ENCODE data around the gene OR10C1. TPM values are rescaled to one million over a fixed set of nuclear protein-coding genes. Genes with fewer than 3 reads are reported as not detected.

Gene OR10C1
- total RNA-seq, 1 experiment from 2014 or later: not detected

DNA sequence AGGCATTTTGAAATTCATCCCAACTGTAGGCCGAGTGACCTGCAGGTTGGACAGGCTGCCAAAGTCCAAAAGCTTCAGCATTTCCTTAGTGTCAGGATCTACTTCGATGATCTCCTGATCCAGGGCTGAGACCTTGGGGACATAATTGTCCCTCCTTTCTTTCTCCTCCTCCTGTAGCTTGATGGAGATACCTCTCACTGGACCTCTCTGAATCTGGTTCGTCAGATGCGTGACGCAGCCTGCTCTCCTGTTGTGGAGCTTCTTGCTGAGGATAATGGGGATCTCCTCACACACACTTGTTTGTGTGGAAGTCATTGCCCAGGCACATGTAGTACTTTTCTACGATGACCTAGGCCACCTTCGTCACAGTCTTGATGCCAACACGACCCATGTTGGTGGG, 50.2 kb downstream of the OR10C1 start:
- no TSS peak for BruUV-seq (replicated peaks)
- no peaks in the 10 kb centered on the region for H3K4me1 Mint-ChIP-seq (ENCODE audit: low read depth, unreplicated experiment)
- Histone ChIP-seq H3K9me3 (no peaks in the 10 kb centered on the region), H3K36me3 (ENCODE audit: control insufficient read depth, insufficient read depth, low read length) (no peaks in the 10 kb centered on the region), H3K4me1 (no peaks in the 10 kb centered on the region), H3K27me3 (replicated peaks; ENCODE audit: control insufficient read depth, insufficient read depth, low read length) (no peaks in the 10 kb centered on the region), H3K4me3 (ENCODE audit: low read depth, low read length) (no peak overlapping the region)
- TF ChIP-seq, protein P1, sequence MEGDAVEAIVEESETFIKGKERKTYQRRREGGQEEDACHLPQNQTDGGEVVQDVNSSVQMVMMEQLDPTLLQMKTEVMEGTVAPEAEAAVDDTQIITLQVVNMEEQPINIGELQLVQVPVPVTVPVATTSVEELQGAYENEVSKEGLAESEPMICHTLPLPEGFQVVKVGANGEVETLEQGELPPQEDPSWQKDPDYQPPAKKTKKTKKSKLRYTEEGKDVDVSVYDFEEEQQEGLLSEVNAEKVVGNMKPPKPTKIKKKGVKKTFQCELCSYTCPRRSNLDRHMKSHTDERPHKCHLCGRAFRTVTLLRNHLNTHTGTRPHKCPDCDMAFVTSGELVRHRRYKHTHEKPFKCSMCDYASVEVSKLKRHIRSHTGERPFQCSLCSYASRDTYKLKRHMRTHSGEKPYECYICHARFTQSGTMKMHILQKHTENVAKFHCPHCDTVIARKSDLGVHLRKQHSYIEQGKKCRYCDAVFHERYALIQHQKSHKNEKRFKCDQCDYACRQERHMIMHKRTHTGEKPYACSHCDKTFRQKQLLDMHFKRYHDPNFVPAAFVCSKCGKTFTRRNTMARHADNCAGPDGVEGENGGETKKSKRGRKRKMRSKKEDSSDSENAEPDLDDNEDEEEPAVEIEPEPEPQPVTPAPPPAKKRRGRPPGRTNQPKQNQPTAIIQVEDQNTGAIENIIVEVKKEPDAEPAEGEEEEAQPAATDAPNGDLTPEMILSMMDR (IDR thresholded peaks at IDR 0.05; ENCODE audit: insufficient read depth in 1 of 2, low read depth in 1 of 2, low read length in 1 of 2, severe bottlenecking in 1 of 2, unreplicated experiment in 1 of 2): no peak
- CTCF ChIA-PET: no interaction called here
- POLR2A ChIA-PET: no interaction called here
- no peak overlapping the region for H3K4me3 Mint-ChIP-seq (ENCODE audit: unreplicated experiment)
- DNase-seq: no peak
- H3K27ac Mint-ChIP-seq (ENCODE audit: unreplicated experiment): no peak overlapping the region
- no peaks in the 10 kb centered on the region for H3K36me3 Mint-ChIP-seq (ENCODE audit: insufficient read depth, unreplicated experiment)
- H3K9me3 Mint-ChIP-seq (ENCODE audit: unreplicated experiment): no peaks in the 10 kb centered on the region
- peaks cover 5% of the 10 kb centered on the region for H3K27me3 Mint-ChIP-seq (ENCODE audit: insufficient read depth, unreplicated experiment)
- intact Hi-C loops (cut with micrococcal nuclease; ENCODE audit: unreplicated experiment): no loop called here

DNA sequence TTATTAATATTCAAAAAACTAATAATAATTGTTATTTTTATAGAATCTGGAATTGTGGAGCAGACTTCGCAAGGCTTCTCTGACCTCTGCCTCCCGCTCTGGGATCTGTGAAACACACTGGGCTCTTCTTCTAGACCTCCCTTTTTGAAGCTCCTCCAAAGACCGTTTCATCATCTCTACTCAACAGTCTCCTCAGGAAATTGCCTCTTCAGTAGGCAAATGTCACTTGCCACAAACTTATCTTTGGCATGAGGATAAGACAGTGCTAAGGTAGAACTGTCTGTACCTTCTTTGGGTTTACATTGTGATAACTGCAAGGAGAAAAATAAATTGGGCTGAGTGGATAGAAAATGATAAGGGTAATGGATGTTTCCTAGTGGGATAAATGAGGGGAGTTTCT, 50.9 kb downstream of the OR10C1 start:
- CTCF ChIA-PET: no interaction called here
- intact Hi-C loops (cut with micrococcal nuclease; ENCODE audit: unreplicated experiment): no loop called here
- DNase-seq: no peak
- Mint-ChIP-seq H3K27ac (ENCODE audit: unreplicated experiment) (no peak overlapping the region), H3K4me3 (ENCODE audit: unreplicated experiment) (no peak overlapping the region), H3K9me3 (ENCODE audit: unreplicated experiment) (no peaks in the 10 kb centered on the region), H3K36me3 (ENCODE audit: insufficient read depth, unreplicated experiment) (no peaks in the 10 kb centered on the region), H3K27me3 (ENCODE audit: insufficient read depth, unreplicated experiment) (peaks cover 9% of the 10 kb centered on the region), H3K4me1 (ENCODE audit: low read depth, unreplicated experiment) (no peaks in the 10 kb centered on the region)
- no peaks in the 10 kb centered on the region for H3K27me3 ChIP-seq (replicated peaks; ENCODE audit: control insufficient read depth, insufficient read depth, low read length)
- H3K4me1 ChIP-seq: no peaks in the 10 kb centered on the region
- TF ChIP-seq, protein P1 (IDR thresholded peaks at IDR 0.05; ENCODE audit: insufficient read depth in 1 of 2, low read depth in 1 of 2, low read length in 1 of 2, severe bottlenecking in 1 of 2, unreplicated experiment in 1 of 2): no peak
- no peaks in the 10 kb centered on the region for H3K9me3 ChIP-seq
- BruUV-seq (replicated peaks): no TSS peak
- POLR2A ChIA-PET: no interaction called here
- no peaks in the 10 kb centered on the region for H3K36me3 ChIP-seq (ENCODE audit: control insufficient read depth, insufficient read depth, low read length)
- no peak overlapping the region for H3K4me3 ChIP-seq (ENCODE audit: low read depth, low read length)

DNA sequence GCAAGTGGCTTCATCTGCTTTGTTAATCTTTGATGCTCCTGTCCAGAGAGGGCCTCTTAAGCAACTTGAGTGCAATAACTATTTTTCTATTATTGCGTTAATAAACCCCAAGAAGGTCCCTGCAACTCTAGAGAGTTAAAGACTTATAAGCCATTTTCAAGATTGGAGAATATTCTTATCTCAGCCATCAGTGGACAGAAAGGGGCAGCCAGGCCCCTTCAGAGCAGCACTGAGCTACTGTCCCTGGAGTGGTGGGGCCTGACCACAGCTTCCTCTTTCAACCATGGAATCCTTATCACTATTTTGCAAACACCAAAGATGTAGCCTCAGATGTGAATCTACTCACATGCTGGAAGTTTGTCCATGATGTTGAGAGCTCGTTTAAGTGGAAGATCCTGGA, 51.4 kb downstream of the OR10C1 start:
- Histone ChIP-seq H3K4me1 (no peaks in the 10 kb centered on the region), H3K4me3 (ENCODE audit: low read depth, low read length) (no peak overlapping the region), H3K9me3 (no peaks in the 10 kb centered on the region), H3K27me3 (replicated peaks; ENCODE audit: control insufficient read depth, insufficient read depth, low read length) (no peaks in the 10 kb centered on the region), H3K36me3 (ENCODE audit: control insufficient read depth, insufficient read depth, low read length) (no peaks in the 10 kb centered on the region)
- Mint-ChIP-seq H3K9me3 (ENCODE audit: unreplicated experiment) (no peaks in the 10 kb centered on the region), H3K27me3 (ENCODE audit: insufficient read depth, unreplicated experiment) (peaks cover 11% of the 10 kb centered on the region), H3K36me3 (ENCODE audit: insufficient read depth, unreplicated experiment) (no peaks in the 10 kb centered on the region), H3K4me1 (ENCODE audit: low read depth, unreplicated experiment) (no peaks in the 10 kb centered on the region), H3K27ac (ENCODE audit: unreplicated experiment) (no peak overlapping the region), H3K4me3 (ENCODE audit: unreplicated experiment) (no peak overlapping the region)
- BruUV-seq (replicated peaks): no TSS peak
- CTCF ChIA-PET: no interaction called here
- intact Hi-C loops (cut with micrococcal nuclease; ENCODE audit: unreplicated experiment): no loop called here
- POLR2A ChIA-PET: no interaction called here
- no peak for DNase-seq
- TF ChIP-seq, protein P1 (IDR thresholded peaks at IDR 0.05; ENCODE audit: insufficient read depth in 1 of 2, low read depth in 1 of 2, low read length in 1 of 2, severe bottlenecking in 1 of 2, unreplicated experiment in 1 of 2): no peak

Other genes starting within 250 kb of the OR10C1 start
- gene OR14J1, start 137.6 kb upstream of the OR10C1 start, total RNA-seq (2022): not detected in 2 replicates
- gene OR5V1, start 70.4 kb upstream of the OR10C1 start, total RNA-seq (2022): not detected in 2 replicates
- not detected in 2 replicates for gene OR12D3, start 64.0 kb upstream of the OR10C1 start, total RNA-seq (2022)
- not detected in 2 replicates for gene OR12D2, start 43.7 kb upstream of the OR10C1 start, total RNA-seq (2022)
- gene OR12D1, start 24.4 kb upstream of the OR10C1 start, total RNA-seq (2022): not detected in 2 replicates
- not detected in 2 replicates for gene OR11A1, start 17.8 kb downstream of the OR10C1 start, total RNA-seq (2022)
- not detected in 2 replicates for gene OR2H1, start 17.8 kb downstream of the OR10C1 start, total RNA-seq (2022)
- not detected in 2 replicates for gene MAS1L, start 48.6 kb downstream of the OR10C1 start, total RNA-seq (2022)
- gene UBD, start 120.4 kb downstream of the OR10C1 start, total RNA-seq (2022): 4.9 and 8.2 TPM in 2 replicates
- not detected in 2 replicates for gene OR2H2, start 145.8 kb downstream of the OR10C1 start, total RNA-seq (2022)
- 3.3 and 4.1 TPM in 2 replicates for gene GABBR1, start 193.9 kb downstream of the OR10C1 start, total RNA-seq (2022)
- gene MOG, start 217.8 kb downstream of the OR10C1 start, total RNA-seq (2022): not detected in 2 replicates
- gene ZFP57, start 241.8 kb downstream of the OR10C1 start, total RNA-seq (2022): not detected in 2 replicates